DMS79 treated with DMSO at 0.1 percent for 48 hours (cell line): Measurements from ENCODE around the gene NAIF1.
"Not testable (repeated sequence)": the region's sequence is repeated elsewhere in the genome, so short reads cannot be mapped to it uniquely, and the experiment has no call there.

ENCODE experiments used
- DNase-seq: peaks from one replicate; lab custom pipeline; 2025; lab: John Stamatoyannopoulos, UW

NAIF1 gene

DNA sequence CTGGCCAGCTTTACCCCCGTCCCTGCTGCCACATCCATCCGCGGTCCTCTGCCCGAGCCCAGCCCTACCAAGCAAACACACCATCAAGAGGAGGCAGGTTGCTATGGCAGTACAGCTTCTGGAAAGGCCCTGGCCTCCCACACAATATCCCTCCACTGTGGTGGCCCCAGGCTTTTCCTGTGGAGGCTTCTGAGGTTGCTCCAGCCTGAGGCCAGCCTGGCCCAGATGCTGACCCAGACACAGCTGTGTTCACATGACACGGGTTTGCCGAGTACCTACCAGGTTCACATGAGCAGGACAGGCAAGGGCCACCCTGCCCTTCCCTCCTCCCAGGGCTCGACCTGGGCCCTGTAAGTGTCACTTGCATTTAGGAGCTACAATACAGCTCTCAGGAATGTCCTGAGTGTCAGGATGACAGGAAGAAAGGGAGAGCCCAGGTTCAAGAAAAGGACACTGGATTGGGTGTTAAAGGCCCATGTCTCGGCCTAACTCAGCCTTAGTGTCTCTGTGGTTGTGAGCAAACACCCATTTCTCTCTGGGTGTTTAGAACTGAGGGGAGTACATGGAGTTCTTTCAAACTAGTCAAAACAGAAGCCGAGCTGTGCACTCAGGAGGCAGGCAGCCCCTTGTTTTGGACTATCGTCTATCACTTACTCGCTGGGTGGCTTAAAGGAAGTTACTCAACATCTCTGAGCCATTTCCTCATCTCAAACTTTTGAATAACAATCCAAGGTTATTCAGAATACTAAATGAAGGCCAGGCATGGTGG lies 40.2 kb downstream of the NAIF1 start:
- no peak for DNase-seq

GRCh38 chr9:128026255-128026772 lies 40.8 kb downstream of the NAIF1 start:
- no peak for DNase-seq

- no peak for DNase-seq
Observed at GRCh38 chr9:128025736-128026135, 41.4 kb downstream of the NAIF1 start.

GRCh38 chr9:128024761-128025308 lies 42.3 kb downstream of the NAIF1 start:
- DNase-seq: no peak

DNA sequence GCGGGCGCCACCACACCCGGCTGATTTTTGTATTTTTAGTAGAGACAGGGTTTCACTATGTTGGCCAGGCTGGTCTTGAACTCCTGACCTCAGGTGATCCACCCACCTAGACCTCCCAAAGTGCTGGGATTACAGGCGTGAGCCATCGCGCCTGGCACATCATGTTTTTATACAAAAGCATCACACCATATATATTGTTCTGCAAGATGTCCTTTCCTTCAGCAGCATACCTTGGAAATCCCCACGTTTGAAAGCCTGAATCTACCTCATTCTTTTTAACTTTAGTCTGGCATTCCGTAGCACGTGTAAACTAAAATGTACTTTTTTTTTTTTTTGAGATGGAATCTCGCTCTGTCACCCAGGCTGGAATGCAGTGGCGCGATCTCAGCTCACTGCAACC lies 43.4 kb downstream of the NAIF1 start:
- not testable (repeated sequence) for DNase-seq

GRCh38 chr9:128022886-128023285 lies 44.2 kb downstream of the NAIF1 start:
- DNase-seq: no peak

- no peak for DNase-seq
Observed at GRCh38 chr9:128021098-128021497, 46.0 kb downstream of the NAIF1 start.

DNA sequence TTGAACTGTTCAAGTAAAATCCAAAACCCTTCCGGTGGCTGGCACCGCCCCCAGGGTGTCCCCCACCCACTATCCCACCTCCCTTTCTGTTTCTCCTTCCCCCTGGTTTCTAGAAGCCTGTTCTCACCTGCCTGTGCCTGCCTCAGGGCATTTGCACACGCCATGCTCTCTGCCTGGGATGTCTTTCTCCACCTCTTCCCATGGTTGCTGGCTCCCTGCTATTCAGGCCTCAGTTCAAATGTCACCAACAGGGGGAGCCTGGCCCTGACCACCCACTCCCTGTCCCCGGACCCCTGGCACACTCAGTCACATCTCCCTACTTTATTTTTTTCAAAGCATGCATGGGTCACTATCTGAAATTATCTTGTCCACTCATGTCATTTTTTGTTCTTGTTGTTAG lies 46.4 kb downstream of the NAIF1 start:
- no peak for DNase-seq

GRCh38 chr9:128015696-128016095 lies 51.4 kb downstream of the NAIF1 start:
- no peak for DNase-seq
